Fibroblast of the aortic adventitia (primary cell): ENCODE measurements around the gene GRM5. TPM values are rescaled to one million over a fixed set of nuclear protein-coding genes. Genes with fewer than 3 reads are reported as not detected.
"Not testable (repeated sequence)": the region's sequence is repeated elsewhere in the genome, so short reads cannot be mapped to it uniquely, and the experiment has no call there.

Experiments used
- DNase-seq: peaks from one replicate; pipeline ENCODE4 v3.0.0-alpha.2; 2010; ENCODE audit warnings: low read depth
- H3K4me3 ChIP-seq: 2 replicates; pipeline ENCODE4 v1.5.1; 2011; ENCODE audit warnings: low read depth, mild to moderate bottlenecking, control low read depth, low read length, moderate library complexity
- total RNA-seq: library from RNA; depleted of rRNA; stranded (reverse); fragments of >200 nt; gene quantifications from 2 replicates; pipeline ENCODE4 v1.2.3, GENCODE V29; 2012; ENCODE audit warnings: low replicate concordance
- TF ChIP-seq, protein P1 (sequence below): IDR thresholded peaks from 2 replicates; pipeline ENCODE4 v1.5.1; 2011; ENCODE audit warnings: mild to moderate bottlenecking, low read length, control low read depth, inconsistent platforms; ENCODE audit not compliant: insufficient read depth

Gene GRM5
- total RNA-seq, 1 donor, result under 0.01 TPM

DNA sequence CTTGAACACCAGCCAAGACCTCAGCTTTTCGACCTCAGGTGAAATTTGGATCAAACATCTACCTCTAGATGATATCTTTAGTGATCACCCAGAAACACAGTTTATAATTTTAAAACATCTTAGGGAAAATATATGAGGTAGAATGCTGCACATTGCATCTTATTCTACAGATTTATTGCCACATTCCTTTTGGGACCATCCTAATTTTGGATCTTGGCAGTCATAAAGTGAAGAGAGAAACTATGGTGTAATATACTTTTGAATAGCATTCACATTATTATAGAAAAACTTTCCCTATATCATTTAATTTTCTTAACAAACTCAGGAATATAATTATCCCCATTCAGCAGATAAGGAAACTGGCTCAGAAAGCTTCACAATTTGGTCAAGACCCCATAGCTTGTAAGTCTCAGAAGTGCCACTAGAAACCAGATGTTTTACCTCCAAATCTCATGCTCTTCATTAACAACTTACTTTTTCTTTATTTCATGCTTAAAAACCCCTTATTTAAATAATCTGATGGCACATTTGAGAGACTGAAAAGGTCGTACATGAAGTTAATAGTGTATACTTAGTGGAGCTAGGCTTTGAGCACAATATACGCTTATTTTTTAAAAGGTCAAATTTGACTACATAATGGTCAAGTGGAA, 529.0 kb downstream of the GRM5 start:
- TF ChIP-seq, protein P1, sequence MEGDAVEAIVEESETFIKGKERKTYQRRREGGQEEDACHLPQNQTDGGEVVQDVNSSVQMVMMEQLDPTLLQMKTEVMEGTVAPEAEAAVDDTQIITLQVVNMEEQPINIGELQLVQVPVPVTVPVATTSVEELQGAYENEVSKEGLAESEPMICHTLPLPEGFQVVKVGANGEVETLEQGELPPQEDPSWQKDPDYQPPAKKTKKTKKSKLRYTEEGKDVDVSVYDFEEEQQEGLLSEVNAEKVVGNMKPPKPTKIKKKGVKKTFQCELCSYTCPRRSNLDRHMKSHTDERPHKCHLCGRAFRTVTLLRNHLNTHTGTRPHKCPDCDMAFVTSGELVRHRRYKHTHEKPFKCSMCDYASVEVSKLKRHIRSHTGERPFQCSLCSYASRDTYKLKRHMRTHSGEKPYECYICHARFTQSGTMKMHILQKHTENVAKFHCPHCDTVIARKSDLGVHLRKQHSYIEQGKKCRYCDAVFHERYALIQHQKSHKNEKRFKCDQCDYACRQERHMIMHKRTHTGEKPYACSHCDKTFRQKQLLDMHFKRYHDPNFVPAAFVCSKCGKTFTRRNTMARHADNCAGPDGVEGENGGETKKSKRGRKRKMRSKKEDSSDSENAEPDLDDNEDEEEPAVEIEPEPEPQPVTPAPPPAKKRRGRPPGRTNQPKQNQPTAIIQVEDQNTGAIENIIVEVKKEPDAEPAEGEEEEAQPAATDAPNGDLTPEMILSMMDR, result no peak
- DNase-seq, result no peak
- no peak overlapping the region for H3K4me3 ChIP-seq

DNA sequence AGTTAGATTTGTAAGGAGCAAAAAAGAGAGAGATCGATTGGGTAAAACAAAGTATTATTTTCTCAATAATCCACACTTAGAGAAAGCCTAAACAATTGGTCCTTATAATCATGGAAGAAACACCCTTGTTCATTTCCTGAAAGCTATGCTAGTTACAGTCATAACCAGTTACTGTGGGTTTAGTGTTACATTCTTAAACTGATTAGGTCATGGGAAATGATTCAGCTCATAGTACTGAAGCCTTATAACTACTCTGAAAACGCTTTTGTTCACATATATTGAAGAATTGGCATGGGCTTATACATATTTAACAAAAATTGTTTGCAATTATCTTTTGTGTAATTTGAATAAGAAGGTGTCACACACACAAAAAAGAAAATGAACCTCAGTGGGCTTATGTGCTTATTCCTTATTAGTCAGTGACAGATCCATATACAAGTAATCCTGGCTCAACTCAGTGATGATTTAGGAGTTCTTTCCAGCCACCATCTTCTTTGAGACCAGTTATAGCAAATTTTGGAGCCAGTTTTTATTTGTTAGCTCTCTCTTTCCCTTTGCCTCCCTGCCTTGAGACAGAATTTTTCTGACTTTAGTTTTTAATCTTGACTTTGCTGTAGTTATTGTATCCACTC, 529.8 kb downstream of the GRM5 start:
- TF ChIP-seq, protein P1, result no peak
- peak; percentile 92 for DNase-seq
- no peak overlapping the region for H3K4me3 ChIP-seq

DNA sequence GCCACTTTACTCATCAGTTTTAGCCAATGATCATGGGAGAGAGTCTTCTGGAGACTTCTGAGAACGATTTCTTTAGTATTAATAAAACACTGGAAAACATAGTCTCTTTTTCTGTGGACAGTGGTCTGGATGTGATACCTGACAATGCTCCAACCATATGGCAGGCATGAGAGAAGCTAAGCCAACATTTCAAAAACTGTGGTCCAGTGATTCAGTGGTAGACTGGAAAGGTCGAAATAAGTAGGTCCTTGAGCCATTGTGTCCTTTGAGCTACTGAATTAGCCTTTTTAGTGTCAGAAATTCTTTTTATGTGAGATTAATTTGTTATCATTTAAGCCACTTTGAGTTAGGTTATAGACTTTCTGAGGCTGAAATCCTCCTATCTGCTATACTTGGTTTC, 530.5 kb downstream of the GRM5 start:
- TF ChIP-seq, protein P1, result no peak
- no peak overlapping the region for H3K4me3 ChIP-seq
- peak; percentile 52 for DNase-seq

DNA sequence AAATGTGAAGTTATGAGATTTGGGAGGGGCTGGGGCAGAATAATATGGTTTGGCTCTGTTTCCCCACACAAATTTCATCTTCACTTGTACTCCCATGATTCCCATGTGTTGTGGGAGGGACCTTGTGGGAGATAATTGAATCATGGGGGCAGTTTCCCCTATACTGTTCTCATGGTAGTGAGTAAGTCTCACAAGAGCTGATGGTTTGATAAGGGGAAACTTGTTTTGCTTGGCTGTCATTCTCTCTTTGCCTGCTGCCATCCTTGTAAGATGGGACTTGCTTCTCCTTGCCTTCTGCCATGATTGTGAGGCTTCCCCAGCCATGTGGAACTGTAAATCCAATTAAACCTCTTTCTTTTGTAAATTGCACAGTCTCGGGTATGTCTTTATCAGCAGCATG, 531.1 kb downstream of the GRM5 start:
- H3K4me3 ChIP-seq, DNase-seq: not testable (repeated sequence)

DNA sequence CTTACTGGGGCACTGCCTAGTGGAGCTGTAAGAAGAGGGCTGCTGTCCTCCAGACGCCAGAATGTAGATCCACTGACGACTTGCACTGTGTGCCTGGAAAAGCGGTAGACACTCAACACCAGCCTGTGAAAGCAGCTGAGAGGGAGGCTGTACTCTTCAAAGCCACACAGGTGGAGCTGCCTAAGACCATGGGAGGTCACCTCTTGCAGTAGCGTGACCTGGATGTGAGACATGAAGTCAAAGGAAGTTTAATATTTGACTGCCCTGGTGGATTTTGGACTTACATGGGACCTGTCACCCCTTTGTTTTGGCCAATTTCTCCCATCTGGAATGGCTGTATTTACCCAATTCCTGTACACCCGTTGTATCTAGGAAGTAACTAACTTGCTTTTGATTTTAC, 531.6 kb downstream of the GRM5 start:
- no peak for DNase-seq
- no peak overlapping the region for H3K4me3 ChIP-seq
- TF ChIP-seq, protein P1, result no peak

DNA sequence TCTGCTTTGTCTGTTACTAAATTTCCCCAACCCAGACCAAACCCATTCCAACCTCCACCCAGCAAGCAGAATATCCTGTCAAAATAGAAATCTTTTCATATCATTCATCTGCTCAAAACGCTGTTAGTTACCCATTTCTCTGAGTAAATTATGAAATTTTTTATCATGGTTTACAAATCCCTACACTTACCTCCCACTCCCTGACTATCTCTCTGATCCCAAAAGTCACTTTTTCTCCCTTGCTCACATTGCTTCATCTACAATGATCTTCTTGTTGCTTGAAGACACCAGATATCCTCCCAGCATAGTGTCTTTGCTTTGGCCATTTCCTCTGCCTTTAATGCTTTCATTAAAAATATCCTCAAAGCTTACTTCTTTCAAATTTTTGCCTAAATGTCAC, 532.8 kb downstream of the GRM5 start:
- TF ChIP-seq, protein P1, result no peak
- H3K4me3 ChIP-seq, result no peak overlapping the region

DNA sequence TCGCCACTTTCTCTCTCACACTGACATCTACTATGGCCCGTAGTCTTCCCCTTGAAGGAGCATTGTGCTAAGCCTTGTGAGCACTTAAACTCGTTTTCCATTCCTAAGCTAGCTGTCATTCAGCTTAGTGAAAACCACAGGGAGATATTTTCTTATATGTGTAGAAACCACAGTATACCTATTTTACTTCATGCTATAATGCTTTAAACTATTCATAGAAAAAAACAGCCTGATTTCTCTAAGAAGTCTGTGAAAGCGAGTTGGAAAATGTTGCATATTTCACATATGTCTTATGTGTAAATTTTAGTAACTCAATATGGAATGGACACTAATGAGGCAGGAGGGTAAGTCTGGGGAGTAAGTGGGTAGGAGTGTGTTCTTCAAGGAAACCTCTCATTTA, 534.0 kb downstream of the GRM5 start:
- DNase-seq, result no peak
- TF ChIP-seq, protein P1, result no peak
- no peak overlapping the region for H3K4me3 ChIP-seq

More for the DNA sequence above, 532.8 kb downstream of the GRM5 start:
- DNase-seq, result no peak
